Activated CD8-positive, alpha-beta memory T cell treated with anti-CD3 and anti-CD28 coated beads, Interleukin-2, amount 50 U/mL, for 1 hour (primary cell): Measurements from ENCODE around the gene NOTCH2NLA.
"Not testable (repeated sequence)": the region's sequence is repeated elsewhere in the genome, so short reads cannot be mapped to it uniquely, and the experiment has no call there.

ENCODE experiments used
- DNase-seq: peaks from one replicate; pipeline ENCODE4 v3.0.0-alpha.2; 2020; ENCODE audit errors: extremely low read depth

The NOTCH2NLA gene

GRCh38 chr1:146167273-146167672, 61.5 kb downstream of the NOTCH2NLA start:
- not testable (repeated sequence) for DNase-seq

- DNase-seq = not testable (repeated sequence)
These were observed 84.4 kb downstream of the NOTCH2NLA start, which contains the start of gene NBPF10 for GRCh38 chr1:146144465-146144864. NBPF10 (minus strand) TSS chr1:146144804; CDS start chr1:146144769, 35 bp downstream.
